Measurements from ENCODE around the gene MICAL2. TPM values are rescaled to one million over a fixed set of nuclear protein-coding genes. Genes with fewer than 3 reads are reported as not detected.

Gene MICAL2
- total RNA-seq, 1 donor from 2014 or later, result 20.8 TPM

DNA sequence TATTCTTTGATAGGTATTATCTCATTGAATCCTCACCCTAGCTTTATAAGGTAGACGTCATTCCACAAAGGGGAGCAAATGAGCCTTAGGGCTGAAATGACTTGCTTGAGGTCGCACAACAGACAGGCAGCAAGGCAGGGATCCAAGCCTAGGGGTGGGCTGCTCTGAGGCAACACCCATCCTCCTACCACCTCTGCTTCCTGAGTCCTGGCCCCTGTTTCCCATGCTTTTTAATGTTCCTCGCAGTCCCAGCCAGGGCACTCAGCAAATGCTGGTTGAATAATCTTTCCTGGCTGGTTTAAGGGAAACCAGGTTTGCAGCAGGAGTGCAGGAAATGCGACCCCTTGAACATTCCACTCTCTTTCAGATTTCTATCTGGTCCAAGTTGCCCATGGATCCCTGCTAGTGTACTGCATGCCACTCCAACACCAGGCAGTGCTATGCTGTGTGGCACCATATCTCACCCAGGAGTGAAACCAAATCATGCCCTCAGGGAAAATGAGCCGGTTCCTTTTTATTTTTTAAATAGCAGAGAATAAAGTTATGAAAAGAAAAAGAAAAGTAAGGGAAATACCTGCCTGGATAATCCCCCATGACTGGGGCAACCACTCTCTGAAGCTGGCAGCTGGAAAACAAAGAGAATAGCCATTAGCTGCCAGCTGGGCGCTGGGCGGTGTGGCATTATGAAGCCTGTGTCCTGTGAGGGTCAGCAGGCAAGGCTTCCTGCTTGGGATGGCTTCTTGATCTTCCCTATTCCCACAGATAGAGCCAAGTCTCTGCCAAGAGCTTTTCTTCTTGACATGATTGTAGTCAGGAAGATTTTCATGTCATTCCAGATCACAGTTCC lies 21.8 kb downstream of the MICAL2 start:
- H3K4me1 Mint-ChIP-seq (ENCODE audit: unreplicated experiment), result peaks cover 7% of the 10 kb centered on the region
- H3K36me3 Mint-ChIP-seq (ENCODE audit: unreplicated experiment), result peaks cover 2% of the 10 kb centered on the region
- H3K4me3 Mint-ChIP-seq (ENCODE audit: unreplicated experiment), result no peak overlapping the region
- no peak for DNase-seq (ENCODE audit: extremely low spot score, unreplicated experiment)
- no peak overlapping the region for H3K27ac Mint-ChIP-seq (ENCODE audit: unreplicated experiment)
- TF ChIP-seq, protein P1, sequence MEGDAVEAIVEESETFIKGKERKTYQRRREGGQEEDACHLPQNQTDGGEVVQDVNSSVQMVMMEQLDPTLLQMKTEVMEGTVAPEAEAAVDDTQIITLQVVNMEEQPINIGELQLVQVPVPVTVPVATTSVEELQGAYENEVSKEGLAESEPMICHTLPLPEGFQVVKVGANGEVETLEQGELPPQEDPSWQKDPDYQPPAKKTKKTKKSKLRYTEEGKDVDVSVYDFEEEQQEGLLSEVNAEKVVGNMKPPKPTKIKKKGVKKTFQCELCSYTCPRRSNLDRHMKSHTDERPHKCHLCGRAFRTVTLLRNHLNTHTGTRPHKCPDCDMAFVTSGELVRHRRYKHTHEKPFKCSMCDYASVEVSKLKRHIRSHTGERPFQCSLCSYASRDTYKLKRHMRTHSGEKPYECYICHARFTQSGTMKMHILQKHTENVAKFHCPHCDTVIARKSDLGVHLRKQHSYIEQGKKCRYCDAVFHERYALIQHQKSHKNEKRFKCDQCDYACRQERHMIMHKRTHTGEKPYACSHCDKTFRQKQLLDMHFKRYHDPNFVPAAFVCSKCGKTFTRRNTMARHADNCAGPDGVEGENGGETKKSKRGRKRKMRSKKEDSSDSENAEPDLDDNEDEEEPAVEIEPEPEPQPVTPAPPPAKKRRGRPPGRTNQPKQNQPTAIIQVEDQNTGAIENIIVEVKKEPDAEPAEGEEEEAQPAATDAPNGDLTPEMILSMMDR (IDR thresholded peaks at IDR 0.05), result no peak
- no peaks in the 10 kb centered on the region for H3K27me3 Mint-ChIP-seq (ENCODE audit: unreplicated experiment)
- H3K9me3 Mint-ChIP-seq (ENCODE audit: unreplicated experiment), result no peaks in the 10 kb centered on the region

DNA sequence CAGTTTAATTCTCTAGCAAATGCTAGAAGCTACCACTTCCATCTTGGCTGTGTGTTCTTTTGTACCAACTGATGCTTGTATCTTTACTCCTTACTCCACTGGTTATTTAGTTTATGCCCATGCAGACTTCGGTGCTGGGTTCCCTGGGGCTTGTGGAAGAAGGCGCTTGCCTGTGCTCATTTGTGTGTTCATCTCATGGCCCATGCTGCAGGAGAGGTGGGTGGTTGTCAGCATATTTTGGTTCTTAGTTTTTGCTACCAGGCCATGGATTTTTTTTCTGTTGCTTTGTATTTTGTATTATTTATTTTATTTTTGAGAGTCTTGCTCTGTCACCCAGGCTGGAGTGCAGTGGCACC lies 22.4 kb downstream of the MICAL2 start:
- H3K36me3 Mint-ChIP-seq (ENCODE audit: unreplicated experiment), result peaks cover 2% of the 10 kb centered on the region
- H3K27me3 Mint-ChIP-seq (ENCODE audit: unreplicated experiment), result no peaks in the 10 kb centered on the region
- peaks cover 7% of the 10 kb centered on the region for H3K4me1 Mint-ChIP-seq (ENCODE audit: unreplicated experiment)
- H3K4me3 Mint-ChIP-seq (ENCODE audit: unreplicated experiment), result no peak overlapping the region
- H3K9me3 Mint-ChIP-seq (ENCODE audit: unreplicated experiment), result no peaks in the 10 kb centered on the region
- no peak for DNase-seq (ENCODE audit: extremely low spot score, unreplicated experiment)
- no peak overlapping the region for H3K27ac Mint-ChIP-seq (ENCODE audit: unreplicated experiment)
- TF ChIP-seq, protein P1 (IDR thresholded peaks at IDR 0.05), result no peak

DNA sequence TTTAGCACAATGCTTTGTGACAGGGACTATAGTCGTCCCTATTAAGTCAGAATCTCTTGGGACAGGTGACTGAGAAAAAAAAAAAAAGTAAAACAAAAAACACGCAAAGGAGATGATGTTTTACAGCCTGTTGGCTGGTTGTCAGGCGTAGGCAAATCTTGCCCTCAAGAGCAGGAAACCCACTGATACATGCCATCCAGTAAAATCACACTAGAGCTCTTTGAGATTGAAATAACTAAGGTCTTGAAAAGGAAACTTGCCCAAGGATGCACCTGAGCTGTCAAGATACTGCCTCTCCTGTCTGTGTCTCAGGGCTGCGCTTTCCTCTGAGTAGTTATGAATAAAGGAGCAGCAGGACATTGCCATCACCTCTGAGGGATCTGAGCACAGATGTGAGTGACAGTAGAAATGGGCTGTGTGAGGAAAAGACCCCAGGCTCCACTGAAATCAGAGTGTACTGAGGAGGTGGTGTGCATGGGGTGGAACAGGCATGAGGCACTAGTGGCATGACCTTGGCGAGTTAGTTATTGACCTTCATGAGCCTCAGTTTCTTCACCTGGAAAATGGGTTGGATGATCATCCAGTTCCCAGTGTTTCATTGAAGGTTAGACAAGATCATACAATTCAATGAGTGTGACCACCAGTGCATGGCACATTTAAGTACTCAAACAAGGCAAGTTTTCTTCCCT lies 23.3 kb downstream of the MICAL2 start:
- peaks cover 2% of the 10 kb centered on the region for H3K36me3 Mint-ChIP-seq (ENCODE audit: unreplicated experiment)
- H3K9me3 Mint-ChIP-seq (ENCODE audit: unreplicated experiment), result no peaks in the 10 kb centered on the region
- TF ChIP-seq, protein P1 (IDR thresholded peaks at IDR 0.05), result no peak
- no peak for DNase-seq (ENCODE audit: extremely low spot score, unreplicated experiment)
- no peak overlapping the region for H3K27ac Mint-ChIP-seq (ENCODE audit: unreplicated experiment)
- H3K4me3 Mint-ChIP-seq (ENCODE audit: unreplicated experiment), result no peak overlapping the region
- no peaks in the 10 kb centered on the region for H3K27me3 Mint-ChIP-seq (ENCODE audit: unreplicated experiment)
- H3K4me1 Mint-ChIP-seq (ENCODE audit: unreplicated experiment), result peaks cover 14% of the 10 kb centered on the region

DNA sequence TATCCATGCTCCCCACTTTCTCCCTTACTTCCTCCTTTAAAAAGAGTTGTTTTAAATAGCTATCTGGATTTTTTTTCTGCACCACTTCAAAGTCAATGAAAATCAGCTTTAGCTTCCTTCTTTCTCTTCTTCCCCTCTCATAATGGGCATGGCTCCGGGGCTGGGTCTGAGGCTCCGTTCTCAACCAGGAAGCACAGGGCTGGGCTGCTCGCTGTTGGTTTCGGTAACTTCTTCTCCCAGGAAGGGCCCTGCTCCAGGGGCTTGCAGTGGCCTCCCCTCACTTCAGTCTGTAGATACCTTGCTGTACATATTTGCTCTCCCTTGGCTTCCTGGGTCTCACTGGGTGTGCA lies 23.8 kb downstream of the MICAL2 start:
- Mint-ChIP-seq H3K4me3 (ENCODE audit: unreplicated experiment) (no peak overlapping the region), H3K4me1 (ENCODE audit: unreplicated experiment) (peaks cover 18% of the 10 kb centered on the region), H3K27ac (ENCODE audit: unreplicated experiment) (no peak overlapping the region), H3K36me3 (ENCODE audit: unreplicated experiment) (peaks cover 2% of the 10 kb centered on the region), H3K9me3 (ENCODE audit: unreplicated experiment) (no peaks in the 10 kb centered on the region), H3K27me3 (ENCODE audit: unreplicated experiment) (no peaks in the 10 kb centered on the region)
- TF ChIP-seq, protein P1 (IDR thresholded peaks at IDR 0.05), result no peak
- no peak for DNase-seq (ENCODE audit: extremely low spot score, unreplicated experiment)

DNA sequence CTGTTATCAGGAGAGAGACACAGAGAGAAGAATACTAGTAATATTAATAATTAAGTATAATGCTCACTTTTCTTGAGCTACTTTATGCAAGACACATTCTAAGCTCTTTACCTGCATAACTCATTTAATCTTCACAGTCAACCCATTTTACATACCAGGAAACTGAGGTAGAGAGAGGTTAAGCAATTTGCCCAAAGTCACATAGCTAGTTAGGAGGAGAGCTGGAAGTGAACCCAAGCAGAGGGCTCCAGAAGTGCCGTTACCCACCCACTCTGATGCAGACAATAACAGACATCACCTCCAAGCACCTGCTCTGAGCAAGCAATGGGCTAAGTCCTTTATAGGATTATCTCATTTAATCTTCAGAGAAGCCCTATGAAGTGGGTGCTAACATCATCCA lies 24.8 kb downstream of the MICAL2 start:
- Mint-ChIP-seq H3K4me1 (ENCODE audit: unreplicated experiment) (peaks cover 27% of the 10 kb centered on the region), H3K27ac (ENCODE audit: unreplicated experiment) (no peak overlapping the region), H3K9me3 (ENCODE audit: unreplicated experiment) (no peaks in the 10 kb centered on the region), H3K36me3 (ENCODE audit: unreplicated experiment) (peaks cover 2% of the 10 kb centered on the region), H3K4me3 (ENCODE audit: unreplicated experiment) (no peak overlapping the region), H3K27me3 (ENCODE audit: unreplicated experiment) (no peaks in the 10 kb centered on the region)
- TF ChIP-seq, protein P1 (IDR thresholded peaks at IDR 0.05), result no peak
- DNase-seq (ENCODE audit: extremely low spot score, unreplicated experiment), result no peak

Measured in osteocyte (in vitro differentiated cells).